CD14-positive monocyte (primary cell): ENCODE measurements around the gene HDAC7. TPM values are rescaled to one million over a fixed set of nuclear protein-coding genes. Genes with fewer than 3 reads are reported as not detected.
A peak's percentile ranks its signal among the peaks of the same experiment; 100 is the strongest.

Experiments used
- DNase-seq, 3 donors: peaks; one replicate each; pipeline ENCODE4 v3.0.0-alpha.2; 2011 to 2022
- H2AFZ ChIP-seq: 2 replicates; pipeline ENCODE4 v1.6.0; 2012; ENCODE audit warnings: mild to moderate bottlenecking, low read depth, low read length, inconsistent platforms; ENCODE audit not compliant: insufficient read depth, poor library complexity, severe bottlenecking
- H3K27ac ChIP-seq, 2 donors: 1 replicate in 1 of 2; 2 replicates in 1 of 2; pipeline ENCODE4 v1.5.1; 2012 to 2013; ENCODE audit warnings: low read length in 2 of 2, control low read depth in 1 of 2, inconsistent platforms in 1 of 2, low read depth in 1 of 2, mild to moderate bottlenecking in 1 of 2
- H3K27me3 ChIP-seq, 2 donors: one replicate each; pipeline versions ENCODE4 v1.6.0 to v1.6.1; 2011 to 2013; ENCODE audit warnings: low read length in 2 of 2; ENCODE audit not compliant: control insufficient read depth in 2 of 2, insufficient read depth in 2 of 2
- H3K36me3 ChIP-seq, 2 donors: replicated peaks in 1 of 2; 1 replicate in 1 of 2; 2 replicates in 1 of 2; pipeline versions ENCODE4 v1.5.1 to v1.6.1; 2012 to 2013; ENCODE audit warnings: low read length in 2 of 2, control low read depth in 1 of 2, inconsistent platforms in 1 of 2, mild to moderate bottlenecking in 1 of 2; ENCODE audit not compliant: insufficient read depth in 2 of 2, control insufficient read depth in 1 of 2
- H3K4me1 ChIP-seq, 2 donors: 1 replicate in 1 of 2; 2 replicates in 1 of 2; pipeline versions ENCODE4 v1.5.1 to v1.6.1; 2012 to 2013; ENCODE audit warnings: low read length in 2 of 2, control low read depth in 1 of 2, inconsistent platforms in 1 of 2, mild to moderate bottlenecking in 1 of 2, moderate library complexity in 1 of 2; ENCODE audit not compliant: insufficient read depth in 2 of 2, control insufficient read depth in 1 of 2
- H3K4me2 ChIP-seq: replicated peaks from 2 replicates; pipeline ENCODE3; 2012; ENCODE audit warnings: low read length, moderate library complexity, mild to moderate bottlenecking; ENCODE audit not compliant: poor library complexity, severe bottlenecking; ENCODE audit errors: extremely low read depth
- H3K4me3 ChIP-seq, 3 experiments: fragments of 200-600 bp in 1 of 3; sonication (generic) in 1 of 3; replicated peaks in 1 of 3; 1 replicate in 2 of 3; 2 replicates in 1 of 3; pipeline ENCODE4 v1.5.1; 2011 to 2013; ENCODE audit warnings: low read length in 3 of 3, mild to moderate bottlenecking in 3 of 3, control low read depth in 2 of 3, low read depth in 2 of 3, inconsistent platforms in 1 of 3, moderate library complexity in 1 of 3
- H3K79me2 ChIP-seq: 2 replicates; pipeline ENCODE4 v1.6.0; 2012; ENCODE audit warnings: mild to moderate bottlenecking, control low read depth, inconsistent platforms, low read length, moderate library complexity; ENCODE audit not compliant: insufficient read depth
- H3K9ac ChIP-seq: 2 replicates; pipeline ENCODE4 v1.6.0; 2017; ENCODE audit warnings: low read length, mild to moderate bottlenecking; ENCODE audit not compliant: insufficient read depth, poor library complexity, severe bottlenecking
- H3K9me3 ChIP-seq, 2 donors: replicated peaks in 1 of 2; 1 replicate in 1 of 2; 2 replicates in 1 of 2; pipeline versions ENCODE4 v1.5.1 to v1.6.1; 2012 to 2013; ENCODE audit warnings: low read length in 2 of 2, control low read depth in 1 of 2; ENCODE audit not compliant: control insufficient read depth in 1 of 2, insufficient read depth in 1 of 2
- H4K20me1 ChIP-seq: 2 replicates; pipeline ENCODE4 v1.6.0; 2012; ENCODE audit warnings: mild to moderate bottlenecking, low read length, control low read depth, moderate library complexity; ENCODE audit not compliant: insufficient read depth
- H3K27ac Mint-ChIP-seq, 7 donors: one replicate each; pipeline ENCODE4 v1.8.0; 2020; ENCODE audit warnings: mild to moderate bottlenecking in 7 of 7, mixed read lengths in 7 of 7, moderate library complexity in 6 of 7, inconsistent platforms in 2 of 7
- H3K27me3 Mint-ChIP-seq, 3 donors: one replicate each; pipeline ENCODE4 v1.8.0; 2021 to 2022; ENCODE audit warnings: low read depth in 3 of 3, mild to moderate bottlenecking in 3 of 3, mixed read lengths in 3 of 3, moderate library complexity in 3 of 3, inconsistent platforms in 1 of 3
- H3K36me3 Mint-ChIP-seq, 2 donors: one replicate each; pipeline ENCODE4 v1.8.0; 2020; ENCODE audit warnings: mixed read lengths in 2 of 2, inconsistent platforms in 1 of 2, mild to moderate bottlenecking in 1 of 2
- H3K4me1 Mint-ChIP-seq: one replicate; pipeline ENCODE4 v1.8.0; 2020; ENCODE audit warnings: mild to moderate bottlenecking, mixed read lengths
- H3K4me3 Mint-ChIP-seq, 2 donors: one replicate each; pipeline ENCODE4 v1.8.0; 2020; ENCODE audit warnings: mild to moderate bottlenecking in 2 of 2, mixed read lengths in 2 of 2, moderate library complexity in 1 of 2
- H3K9me3 Mint-ChIP-seq, 7 donors: one replicate each; pipeline ENCODE4 v1.8.0; 2020 to 2022; ENCODE audit warnings: mixed read lengths in 7 of 7, mild to moderate bottlenecking in 6 of 7, moderate library complexity in 6 of 7, inconsistent platforms in 2 of 7
- WGBS: methylation state at CpG from one replicate; pipeline ENCODE4 v1.1.5; 2013; ENCODE audit warnings: missing lambda C conversion rate; ENCODE audit not compliant: insufficient coverage; 5-methylcytosine and 5-hydroxymethylcytosine counted together
- intact Hi-C, 2 donors: fragments of 100-400 bp; cut with micrococcal nuclease; formaldehyde crosslinking; loops; one replicate each; pipeline versions ENCODE4 v1.15.0 to v1.15.1; 2023
- polyA plus RNA-seq, 3 donors: library from polyadenylated mRNA; depleted of rRNA in 1 of 3; unstranded in 2 of 3; stranded (reverse) in 1 of 3; fragments of 300-500 nt in 2 of 3; fragments of >200 nt in 1 of 3; fragmentation: Illumina TruSeq in 2 of 3; gene quantifications; 1 replicate in 2 of 3; 2 replicates in 1 of 3; pipeline ENCODE4 v1.2.3, GENCODE V29; 2012 to 2021
- TF ChIP-seq, protein P1 (sequence below): fragments of 200-600 bp; IDR thresholded peaks from one replicate; pipeline ENCODE4 v1.8.0; 2022; ENCODE audit warnings: antibody characterized with exemption, mild to moderate bottlenecking

HDAC7 gene
- polyA plus RNA-seq, 3 donors: 5.9 to 79.2 (median 8.4) TPM

GRCh38 chr12:47789712-47790489, 29.8 kb downstream of the HDAC7 start:
- H3K27ac Mint-ChIP-seq: peak overlapping the region in 1 of 7 donors; percentile 63
- intact Hi-C loops: loop anchor here (10.0 kb wide), 2 partner anchors 45 to 135 kb away; no protein-coding TSS in a partner anchor
- TF ChIP-seq, protein P1, sequence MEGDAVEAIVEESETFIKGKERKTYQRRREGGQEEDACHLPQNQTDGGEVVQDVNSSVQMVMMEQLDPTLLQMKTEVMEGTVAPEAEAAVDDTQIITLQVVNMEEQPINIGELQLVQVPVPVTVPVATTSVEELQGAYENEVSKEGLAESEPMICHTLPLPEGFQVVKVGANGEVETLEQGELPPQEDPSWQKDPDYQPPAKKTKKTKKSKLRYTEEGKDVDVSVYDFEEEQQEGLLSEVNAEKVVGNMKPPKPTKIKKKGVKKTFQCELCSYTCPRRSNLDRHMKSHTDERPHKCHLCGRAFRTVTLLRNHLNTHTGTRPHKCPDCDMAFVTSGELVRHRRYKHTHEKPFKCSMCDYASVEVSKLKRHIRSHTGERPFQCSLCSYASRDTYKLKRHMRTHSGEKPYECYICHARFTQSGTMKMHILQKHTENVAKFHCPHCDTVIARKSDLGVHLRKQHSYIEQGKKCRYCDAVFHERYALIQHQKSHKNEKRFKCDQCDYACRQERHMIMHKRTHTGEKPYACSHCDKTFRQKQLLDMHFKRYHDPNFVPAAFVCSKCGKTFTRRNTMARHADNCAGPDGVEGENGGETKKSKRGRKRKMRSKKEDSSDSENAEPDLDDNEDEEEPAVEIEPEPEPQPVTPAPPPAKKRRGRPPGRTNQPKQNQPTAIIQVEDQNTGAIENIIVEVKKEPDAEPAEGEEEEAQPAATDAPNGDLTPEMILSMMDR: no peak
- peak overlapping the region in 1 of 2 donors; percentile 0 for H3K27ac ChIP-seq
- H3K4me2 ChIP-seq: no peak overlapping the region
- H3K27me3 ChIP-seq: no peaks in the 10 kb centered on the region
- H3K9me3 Mint-ChIP-seq: no peaks in the 10 kb centered on the region
- H3K27me3 Mint-ChIP-seq: peaks cover 0 to 5% (median 0%) of the 10 kb centered on the region in 3 donors
- WGBS: 94% methylated on average over 22 of the region's 22 CpGs
- H3K79me2 ChIP-seq: no peaks in the 10 kb centered on the region
- H3K36me3 Mint-ChIP-seq: peaks cover 86 to 96% of the 10 kb centered on the region in 2 donors
- H3K4me1 ChIP-seq: no peaks in the 10 kb centered on the region
- no peaks in the 10 kb centered on the region for H3K4me1 Mint-ChIP-seq
- H3K4me3 Mint-ChIP-seq: no peak overlapping the region
- H3K36me3 ChIP-seq: peaks cover 99 to 100% of the 10 kb centered on the region in 2 donors
- H4K20me1 ChIP-seq: peaks cover 35% of the 10 kb centered on the region
- DNase-seq: no peak
- H3K9ac ChIP-seq: no peak overlapping the region
- H3K4me3 ChIP-seq: no peak overlapping the region
- H3K9me3 ChIP-seq: no peaks in the 10 kb centered on the region
- H2AFZ ChIP-seq: no peak overlapping the region

DNA sequence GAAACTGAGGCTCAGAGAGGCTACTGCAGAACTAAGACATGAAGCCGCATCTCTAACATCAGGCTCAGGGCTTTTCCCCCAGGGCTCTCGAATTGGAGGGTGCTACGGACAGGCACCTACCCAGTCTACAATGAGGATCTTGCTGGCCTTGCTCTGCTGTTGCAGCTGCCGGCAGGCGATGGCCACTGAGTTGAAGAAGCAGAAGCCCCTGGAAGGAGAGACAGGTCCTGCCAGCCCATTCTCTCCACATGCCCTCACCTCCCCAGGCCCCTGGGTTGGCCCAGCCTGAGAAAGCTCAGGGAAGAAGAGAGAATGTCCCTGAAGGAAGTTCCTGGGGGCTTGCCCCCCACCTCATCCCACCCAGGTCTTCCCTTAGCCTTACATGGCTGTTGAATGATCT, 30.6 kb downstream of the HDAC7 start:
- Mint-ChIP-seq H3K36me3 (peaks cover 86 to 96% of the 10 kb centered on the region in 2 donors), H3K9me3 (no peaks in the 10 kb centered on the region), H3K4me3 (no peak overlapping the region), H3K4me1 (no peaks in the 10 kb centered on the region), H3K27me3 (peaks cover 0 to 5% (median 0%) of the 10 kb centered on the region in 3 donors), H3K27ac (no peak overlapping the region)
- Histone ChIP-seq H3K36me3 (peaks cover 99 to 100% of the 10 kb centered on the region in 2 donors), H3K4me2 (no peak overlapping the region), H3K27me3 (no peaks in the 10 kb centered on the region), H4K20me1 (peaks cover 35% of the 10 kb centered on the region), H3K9ac (no peak overlapping the region), H3K4me1 (no peaks in the 10 kb centered on the region), H3K79me2 (no peaks in the 10 kb centered on the region), H3K4me3 (no peak overlapping the region), H3K27ac (no peak overlapping the region), H3K9me3 (no peaks in the 10 kb centered on the region), H2AFZ (no peak overlapping the region)
- intact Hi-C loops: loop anchor here (10.0 kb wide), 2 partner anchors 46 to 134 kb away; no protein-coding TSS in a partner anchor
- 86% methylated on average over 3 of the region's 5 CpGs for WGBS
- TF ChIP-seq, protein P1: no peak
- DNase-seq: no peak
